Measurements from ENCODE around the gene FOXI3.

GRCh38 chr2:88500691-88501090, 48.2 kb upstream of the FOXI3 start:
- TF ChIP-seq CTCF (IDR thresholded peaks at IDR 0.05), result no peak
- no peak for TF ChIP-seq POLR2AphosphoS5 (IDR thresholded peaks at IDR 0.05)
- TF ChIP-seq POLR2A (IDR thresholded peaks at IDR 0.05), result no peak

Data from prostate gland (tissue), 2 donors.